Keratinocyte (primary cell): ENCODE results near the gene NDUFAF3. TPM values are rescaled to one million over a fixed set of nuclear protein-coding genes. Genes with fewer than 3 reads are reported as not detected.

Experiments used
- DNase-seq: peaks from one replicate; pipeline ENCODE4 v3.0.0-alpha.2; 2011; ENCODE audit warnings: low read depth, missing footprints, low spot score
- FAIRE-seq: peaks from 2 replicates; lab custom pipeline; 2011; peaks lifted over from hg19 to GRCh38; lab: Jason Lieb, UNC
- H2AFZ ChIP-seq: 2 replicates; pipeline ENCODE4 v1.6.0; 2012; ENCODE audit warnings: low read length, control low read depth, inconsistent platforms; ENCODE audit not compliant: control insufficient read depth
- H3K27ac ChIP-seq: 2 replicates; pipeline ENCODE4 v1.5.1; 2011; ENCODE audit warnings: low read length; ENCODE audit not compliant: control insufficient read depth, insufficient read depth
- H3K27me3 ChIP-seq: 3 replicates; pipeline ENCODE4 v1.6.0; 2011; ENCODE audit warnings: low read length; ENCODE audit not compliant: control insufficient read depth, insufficient read depth; ENCODE audit errors: extremely low read depth
- H3K36me3 ChIP-seq, 2 experiments: 2 replicates in 1 of 2; 3 replicates in 1 of 2; pipeline ENCODE4 v1.5.1; 2011; ENCODE audit warnings: low read length in 2 of 2, mild to moderate bottlenecking in 1 of 2; ENCODE audit not compliant: control insufficient read depth in 2 of 2, insufficient read depth in 2 of 2; ENCODE audit errors: extremely low read depth in 1 of 2
- H3K4me1 ChIP-seq: 3 replicates; pipeline ENCODE4 v1.5.1; 2011; ENCODE audit warnings: low read length; ENCODE audit not compliant: control insufficient read depth, insufficient read depth; ENCODE audit errors: extremely low read depth
- H3K4me2 ChIP-seq: 3 replicates; pipeline ENCODE4 v1.6.0; 2011; ENCODE audit warnings: low read depth, low read length; ENCODE audit not compliant: control insufficient read depth, insufficient read depth; ENCODE audit errors: extremely low read depth
- H3K4me3 ChIP-seq, 3 experiments: fragments of 200-600 bp in 1 of 3; sonication (generic) in 1 of 3; 2 replicates in 2 of 3; 3 replicates in 1 of 3; pipeline ENCODE4 v1.5.1; 2011 to 2016; ENCODE audit warnings: low read length in 3 of 3, mild to moderate bottlenecking in 3 of 3, control low read depth in 2 of 3, inconsistent platforms in 1 of 3, low read depth in 1 of 3, mixed read lengths in 1 of 3, mixed run types in 1 of 3, moderate library complexity in 1 of 3; ENCODE audit not compliant: control insufficient read depth in 2 of 3, insufficient read depth in 2 of 3; ENCODE audit errors: extremely low read depth in 1 of 3
- H3K79me2 ChIP-seq: 2 replicates; pipeline ENCODE4 v1.6.0; 2012; ENCODE audit warnings: low read length; ENCODE audit not compliant: control insufficient read depth, insufficient read depth
- H3K9ac ChIP-seq: 3 replicates; pipeline ENCODE4 v1.6.0; 2011; ENCODE audit warnings: low read length; ENCODE audit not compliant: control insufficient read depth, insufficient read depth; ENCODE audit errors: extremely low read depth
- H3K9me1 ChIP-seq: 3 replicates; pipeline ENCODE4 v1.6.0; 2011; ENCODE audit warnings: low read length; ENCODE audit not compliant: control insufficient read depth, insufficient read depth; ENCODE audit errors: extremely low read depth
- H3K9me3 ChIP-seq: 2 replicates; pipeline ENCODE4 v1.5.1; 2012; ENCODE audit warnings: low read depth, low read length; ENCODE audit not compliant: control insufficient read depth
- H4K20me1 ChIP-seq: 3 replicates; pipeline ENCODE4 v1.6.0; 2011; ENCODE audit warnings: low read length; ENCODE audit not compliant: control insufficient read depth, insufficient read depth; ENCODE audit errors: extremely low read depth
- EZH2 ChIP-seq: IDR thresholded peaks from one replicate; pipeline ENCODE4 v1.6.1; 2012; ENCODE audit warnings: inconsistent platforms, mild to moderate bottlenecking, low read length, moderate library complexity
- dilution Hi-C: fragments of 300-500 bp; cut with MboI; formaldehyde crosslinking; loops from one replicate; pipeline ENCODE4 v1.7.0; 2020; ENCODE audit warnings: low sequenced_read_pairs; ENCODE audit not compliant: extremely low pct_ligation_motif_present
- polyA plus RNA-seq, 5 experiments: library from polyadenylated mRNA; depleted of rRNA in 3 of 5; stranded (reverse) in 3 of 5; stranded (forward) in 1 of 5; unstranded in 1 of 5; fragments of >200 nt; gene quantifications; 1 replicate in 1 of 5; 2 replicates in 3 of 5; 3 replicates in 1 of 5; pipeline versions ENCODE4 v1.2.1 to v1.2.3, GENCODE V29; 2011 to 2012; ENCODE audit warnings: missing spikeins in 2 of 5, low read depth in 1 of 5, low replicate concordance in 1 of 5
- TF ChIP-seq, protein P1 (sequence below), 3 experiments: IDR thresholded peaks in 1 of 3; conservative IDR thresholded peaks in 1 of 3; optimal IDR thresholded peaks in 1 of 3; 2 replicates in 2 of 3; 3 replicates in 1 of 3; pipeline versions ENCODE3 to v1.5.1; 2011; ENCODE audit warnings: low read length in 3 of 3, mild to moderate bottlenecking in 3 of 3, moderate library complexity in 2 of 3, control low read depth in 1 of 3, inconsistent platforms in 1 of 3; ENCODE audit not compliant: insufficient read depth in 2 of 3; ENCODE audit errors: extremely low read depth in 1 of 3

The NDUFAF3 gene
- polyA plus RNA-seq, 1 donor (not counting 4 experiments of a cell fraction or from before 2014, with no cell fraction given) = 38.3 TPM

DNA sequence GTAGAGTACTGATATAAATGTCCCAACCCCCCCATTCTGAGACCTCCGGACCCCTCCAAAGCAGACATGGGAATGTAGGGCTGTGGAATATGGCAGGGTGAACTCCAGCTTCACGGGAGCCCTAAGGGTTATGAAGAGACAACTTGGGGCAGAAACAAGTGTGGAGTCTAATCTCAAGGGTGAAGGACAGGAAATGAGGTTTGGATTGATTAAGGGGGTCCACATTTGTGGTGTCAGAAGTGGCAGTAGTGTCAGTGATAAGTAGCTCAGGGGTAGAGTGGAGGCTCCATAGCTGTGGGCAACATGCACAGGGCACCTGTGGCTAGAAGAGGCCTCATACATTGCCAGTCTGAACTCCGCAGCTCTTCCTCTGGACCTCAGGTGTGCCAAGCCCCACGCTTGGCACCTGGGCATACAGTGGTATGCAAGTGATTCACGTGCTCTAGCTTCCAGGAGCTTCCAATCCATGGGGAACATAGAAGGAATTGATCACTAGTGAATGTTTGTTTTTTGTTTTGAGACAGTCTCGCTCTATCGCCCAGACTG is 36.0 kb upstream of the NDUFAF3 start:
- no peak for DNase-seq
- no peak overlapping the region for H2AFZ ChIP-seq
- no peaks in the 10 kb centered on the region for H3K9me1 ChIP-seq
- peaks cover 12% of the 10 kb centered on the region for H3K4me1 ChIP-seq
- no peak overlapping the region for H3K27ac ChIP-seq
- no peak overlapping the region for H3K4me3 ChIP-seq
- peaks cover 25 to 32% of the 10 kb centered on the region in 2 experiments for H3K36me3 ChIP-seq
- TF ChIP-seq, protein P1, sequence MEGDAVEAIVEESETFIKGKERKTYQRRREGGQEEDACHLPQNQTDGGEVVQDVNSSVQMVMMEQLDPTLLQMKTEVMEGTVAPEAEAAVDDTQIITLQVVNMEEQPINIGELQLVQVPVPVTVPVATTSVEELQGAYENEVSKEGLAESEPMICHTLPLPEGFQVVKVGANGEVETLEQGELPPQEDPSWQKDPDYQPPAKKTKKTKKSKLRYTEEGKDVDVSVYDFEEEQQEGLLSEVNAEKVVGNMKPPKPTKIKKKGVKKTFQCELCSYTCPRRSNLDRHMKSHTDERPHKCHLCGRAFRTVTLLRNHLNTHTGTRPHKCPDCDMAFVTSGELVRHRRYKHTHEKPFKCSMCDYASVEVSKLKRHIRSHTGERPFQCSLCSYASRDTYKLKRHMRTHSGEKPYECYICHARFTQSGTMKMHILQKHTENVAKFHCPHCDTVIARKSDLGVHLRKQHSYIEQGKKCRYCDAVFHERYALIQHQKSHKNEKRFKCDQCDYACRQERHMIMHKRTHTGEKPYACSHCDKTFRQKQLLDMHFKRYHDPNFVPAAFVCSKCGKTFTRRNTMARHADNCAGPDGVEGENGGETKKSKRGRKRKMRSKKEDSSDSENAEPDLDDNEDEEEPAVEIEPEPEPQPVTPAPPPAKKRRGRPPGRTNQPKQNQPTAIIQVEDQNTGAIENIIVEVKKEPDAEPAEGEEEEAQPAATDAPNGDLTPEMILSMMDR (optimal IDR thresholded peaks at IDR 0.05 in 1 of 3, IDR thresholded peaks at IDR 0.05 in 1 of 3, conservative IDR thresholded peaks at IDR 0.05 in 1 of 3; ENCODE audit: extremely low read depth in 1 of 3, insufficient read depth in 2 of 3, low read length in 3 of 3) = no peak
- no peak for TF ChIP-seq EZH2
- no peaks in the 10 kb centered on the region for H3K9me3 ChIP-seq
- no peak overlapping the region for H3K4me2 ChIP-seq
- no peak for FAIRE-seq
- dilution Hi-C loops = no loop called here
- no peaks in the 10 kb centered on the region for H4K20me1 ChIP-seq
- H3K79me2 ChIP-seq = no peaks in the 10 kb centered on the region
- H3K27me3 ChIP-seq = no peaks in the 10 kb centered on the region
- no peak overlapping the region for H3K9ac ChIP-seq

DNA sequence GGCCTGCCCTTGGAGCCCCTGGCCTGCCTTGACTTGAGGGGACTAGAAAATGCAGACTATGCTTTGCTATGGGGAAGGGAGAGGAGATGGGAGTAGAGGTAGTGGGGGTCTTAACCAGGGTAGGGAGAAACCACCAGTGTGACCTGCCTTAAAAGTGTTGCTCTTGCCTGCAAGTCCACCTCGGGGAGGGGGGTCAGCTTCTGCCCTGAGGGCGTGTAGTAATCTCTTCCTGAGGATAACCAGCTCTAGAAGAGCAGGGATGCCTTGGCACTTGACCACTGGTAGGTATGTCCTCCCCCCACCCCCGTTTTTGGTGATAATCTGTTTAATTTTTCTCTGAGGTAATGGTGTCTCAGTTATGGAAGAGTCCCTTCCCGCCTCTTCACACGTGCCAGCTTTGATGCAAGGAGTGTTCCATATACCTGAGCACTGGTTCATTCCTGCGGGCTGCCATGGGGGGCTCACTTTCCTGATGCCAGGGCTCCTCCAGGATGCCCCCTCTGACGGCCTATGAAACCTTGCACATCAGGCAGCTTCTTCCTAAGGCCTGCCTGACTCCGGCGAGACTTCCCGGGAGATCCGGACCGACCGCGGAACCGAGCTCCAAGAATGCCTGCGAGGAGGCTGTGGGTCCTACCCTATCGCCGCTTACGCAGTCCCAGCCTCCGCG is 32.7 kb upstream of the NDUFAF3 start:
- dilution Hi-C loops = no loop called here
- DNase-seq = no peak
- peak overlapping the region; percentile 67 for H3K9ac ChIP-seq

More for the DNA sequence above, 32.7 kb upstream of the NDUFAF3 start:
- no peak for TF ChIP-seq EZH2
- TF ChIP-seq, protein P1 (optimal IDR thresholded peaks at IDR 0.05 in 1 of 3, IDR thresholded peaks at IDR 0.05 in 1 of 3, conservative IDR thresholded peaks at IDR 0.05 in 1 of 3; ENCODE audit: extremely low read depth in 1 of 3, insufficient read depth in 2 of 3, low read length in 3 of 3) = no peak
- H3K27me3 ChIP-seq = no peaks in the 10 kb centered on the region
- H3K9me1 ChIP-seq = no peaks in the 10 kb centered on the region
- H4K20me1 ChIP-seq = no peaks in the 10 kb centered on the region
- peaks cover 15% of the 10 kb centered on the region for H3K4me1 ChIP-seq
- no peak for FAIRE-seq
- H3K36me3 ChIP-seq = peaks cover 7% of the 10 kb centered on the region in 2 experiments
- peak overlapping the region; percentile 93 for H3K4me2 ChIP-seq
- H3K27ac ChIP-seq = peak overlapping the region; percentile 47
- H3K79me2 ChIP-seq = no peaks in the 10 kb centered on the region
- peak overlapping the region; percentile 23 to 77 (median 73) for H3K4me3 ChIP-seq
- H2AFZ ChIP-seq = peak overlapping the region; percentile 94
- no peaks in the 10 kb centered on the region for H3K9me3 ChIP-seq
